HG02884 (cell line): ENCODE data around the gene MPPED2.

Experiments used
- ATAC-seq: cut with Tn5 transposase; IDR thresholded peaks from one replicate; pipeline ENCODE4 v1.9.1; 2021; ENCODE audit warnings: mild to moderate bottlenecking, moderate library complexity; ENCODE audit not compliant: unreplicated experiment

Gene MPPED2

DNA sequence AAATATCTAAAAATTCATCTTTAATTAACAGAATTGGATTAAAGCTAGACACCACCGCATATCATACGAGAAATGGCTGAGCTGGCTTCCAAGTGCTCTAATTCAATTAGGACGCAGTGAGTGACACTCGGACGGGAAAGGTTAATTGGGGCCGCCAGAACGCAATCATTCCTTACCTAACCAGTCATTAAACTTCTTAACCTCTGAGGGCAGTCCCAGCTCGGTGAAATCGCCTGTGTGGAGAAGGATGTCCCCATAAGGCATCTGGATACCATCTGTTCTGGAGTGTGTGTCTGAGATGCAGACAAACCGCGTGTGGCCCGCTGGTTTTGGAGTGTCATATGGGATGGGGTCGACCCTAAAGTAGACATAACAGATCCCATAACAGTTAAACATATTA lies 50.3 kb downstream of the MPPED2 start:
- no peak for ATAC-seq

DNA sequence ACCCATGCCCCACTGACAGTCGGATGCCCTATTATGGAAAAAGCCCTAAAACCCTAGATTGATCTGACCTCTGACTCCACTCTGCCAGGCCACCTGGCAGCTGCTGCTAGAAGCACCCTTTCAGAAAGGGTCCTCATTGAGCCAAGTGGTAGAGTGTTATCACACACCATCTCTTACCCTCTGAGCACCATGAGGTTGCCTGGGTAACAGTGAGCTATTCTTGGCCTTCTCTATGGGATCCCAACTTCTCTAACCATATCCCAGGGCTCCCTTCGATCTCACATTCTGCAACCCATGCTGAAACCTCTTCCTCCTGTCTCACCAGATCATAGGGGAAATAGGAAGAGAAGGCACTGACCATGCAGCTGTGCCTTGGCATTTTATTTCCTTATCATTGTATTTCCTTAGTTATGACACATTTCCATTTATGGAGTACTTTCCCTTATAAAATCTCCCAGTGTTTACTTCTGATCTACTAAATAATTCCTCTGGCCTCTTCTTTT lies 52.7 kb downstream of the MPPED2 start:
- ATAC-seq = no peak

DNA sequence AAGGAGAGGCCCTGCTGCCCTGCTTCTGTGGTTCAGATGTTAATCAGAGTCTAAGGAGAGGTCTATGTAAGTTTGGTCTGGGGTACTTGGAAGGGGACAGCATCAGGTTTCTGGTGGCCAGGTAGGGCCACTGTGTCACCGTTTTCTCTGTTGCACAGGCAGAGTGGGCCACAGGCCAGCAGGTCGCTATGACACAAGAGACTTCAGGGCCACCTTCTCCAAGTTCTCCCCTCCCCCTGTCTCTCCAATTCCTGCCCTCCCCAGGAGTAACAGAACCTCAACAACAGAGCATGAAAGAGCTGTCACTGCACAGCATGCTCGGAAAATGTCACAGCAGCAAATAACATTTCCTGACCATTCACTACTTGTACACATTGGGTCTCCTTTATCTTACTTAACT lies 58.6 kb downstream of the MPPED2 start:
- no peak for ATAC-seq

DNA sequence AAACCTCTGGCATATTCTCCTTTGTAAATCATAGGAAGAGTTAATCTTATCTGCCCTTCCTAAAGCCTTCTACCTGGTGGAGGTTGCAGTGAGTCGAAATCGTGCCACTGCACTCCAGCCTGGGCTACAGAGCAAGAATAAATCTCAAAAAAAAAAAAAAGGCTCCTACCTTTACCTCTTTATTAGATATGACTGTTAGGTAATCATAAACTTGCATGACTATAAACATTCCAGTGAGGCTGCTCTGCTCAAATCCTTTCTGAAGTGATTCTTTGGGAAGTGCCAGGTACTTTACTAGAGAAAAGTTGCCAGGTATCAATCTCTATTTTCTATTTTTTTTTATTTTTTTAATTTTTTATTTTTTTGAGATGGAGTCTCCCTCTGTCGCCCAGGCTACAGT lies 59.6 kb downstream of the MPPED2 start:
- no peak for ATAC-seq

DNA sequence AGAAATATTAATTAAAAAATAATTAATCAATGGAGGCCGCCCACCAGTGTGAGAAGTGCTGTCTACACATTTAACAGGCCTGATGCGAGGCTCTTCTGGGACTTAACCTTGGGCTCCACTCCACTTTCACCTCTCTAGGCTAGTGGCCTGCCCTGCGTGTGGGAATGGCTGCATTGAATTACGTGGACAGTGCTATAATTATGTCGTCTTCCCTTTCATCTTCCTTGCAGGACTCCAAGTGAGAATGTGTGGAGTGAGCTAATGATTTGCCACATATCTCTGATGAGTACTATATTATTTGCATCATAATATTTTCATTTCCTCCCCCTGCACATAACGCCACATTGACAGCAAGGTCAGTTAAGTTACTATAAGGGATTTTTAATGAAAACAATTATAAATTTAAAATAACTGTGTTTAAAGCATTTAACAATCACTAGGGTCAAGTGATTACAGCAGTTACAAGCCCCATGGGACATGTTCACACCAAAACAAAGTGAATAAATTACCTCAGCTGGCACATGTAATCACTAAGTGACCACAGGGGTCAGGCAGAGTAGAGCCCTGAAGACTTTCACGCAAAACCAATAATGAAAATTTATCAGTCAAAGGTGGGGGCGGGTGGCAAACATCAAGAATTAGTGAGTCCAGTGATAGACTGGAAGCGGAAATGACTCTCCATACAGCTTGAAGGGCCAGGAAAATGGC lies 63.5 kb downstream of the MPPED2 start:
- ATAC-seq = no peak

DNA sequence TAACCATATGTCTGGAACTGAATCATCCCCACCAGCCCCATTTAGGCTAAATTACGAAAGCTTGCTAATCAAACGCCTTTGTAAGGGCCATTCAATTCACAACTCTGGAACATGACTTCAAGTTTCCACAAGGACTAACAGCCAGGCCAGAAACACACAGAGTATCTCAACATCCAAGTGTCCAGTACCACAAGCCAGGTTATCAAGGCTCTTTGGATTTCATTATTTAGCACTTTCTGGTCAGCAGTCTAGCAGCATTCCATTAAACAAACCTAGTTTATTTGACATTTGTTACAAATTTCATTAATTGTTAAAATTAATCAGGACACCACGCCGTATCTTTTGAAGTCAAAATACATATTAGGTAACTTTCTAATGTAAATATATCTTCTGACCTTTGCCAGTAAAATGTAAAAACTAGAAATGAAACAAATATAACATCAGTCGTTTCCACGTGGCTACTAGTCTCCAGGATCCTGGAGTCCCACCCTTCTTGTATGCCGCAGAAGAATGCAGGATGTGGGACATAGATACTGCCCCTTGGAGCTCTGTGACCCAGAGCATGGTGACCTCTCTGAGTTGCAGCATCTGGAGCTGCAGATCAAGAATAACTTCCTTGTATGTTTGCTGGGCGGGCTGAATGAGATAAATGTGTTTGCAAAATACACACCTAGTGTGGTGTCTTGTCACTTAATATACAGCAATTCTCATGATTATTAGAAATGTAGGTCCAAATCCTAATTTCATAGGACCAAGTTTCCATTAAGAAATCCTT lies 64.7 kb downstream of the MPPED2 start:
- no peak for ATAC-seq

DNA sequence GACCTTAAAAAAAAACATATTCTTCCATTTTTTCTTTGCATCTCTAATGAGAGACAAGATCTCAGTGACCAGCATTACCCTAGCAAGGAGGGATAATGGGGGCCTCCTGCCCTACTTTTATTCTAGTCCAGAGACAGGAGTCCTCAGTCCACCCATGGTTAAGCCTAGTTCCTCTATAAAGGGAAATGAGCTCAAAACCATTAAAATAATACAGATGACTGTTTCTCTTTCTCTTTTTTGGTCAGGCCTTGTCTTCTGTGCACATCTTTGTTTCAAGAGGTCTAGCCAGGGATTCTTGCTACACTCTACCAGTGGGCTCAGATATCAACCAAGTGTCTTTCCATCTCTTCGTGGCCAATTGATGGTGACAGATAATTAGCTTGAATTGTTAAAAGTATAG lies 73.1 kb downstream of the MPPED2 start:
- ATAC-seq = no peak

DNA sequence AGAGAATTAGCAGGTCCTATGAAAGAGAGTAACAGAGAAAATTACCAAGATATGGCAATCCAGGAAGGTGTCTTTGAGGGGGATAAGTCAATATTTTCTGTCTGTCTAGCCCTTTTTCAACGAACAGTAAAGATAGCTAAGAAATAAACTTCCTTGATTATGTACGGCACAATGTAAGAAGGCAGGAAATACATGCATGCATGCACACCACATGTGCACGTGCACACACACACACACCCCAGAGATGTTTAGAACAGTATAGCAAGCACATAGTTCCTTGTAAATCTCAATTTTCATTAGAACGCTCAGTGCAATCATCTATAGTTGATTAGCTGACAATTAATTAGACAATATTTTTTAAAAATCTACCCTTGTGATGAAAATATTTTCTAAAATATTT lies 74.7 kb downstream of the MPPED2 start:
- ATAC-seq = no peak

DNA sequence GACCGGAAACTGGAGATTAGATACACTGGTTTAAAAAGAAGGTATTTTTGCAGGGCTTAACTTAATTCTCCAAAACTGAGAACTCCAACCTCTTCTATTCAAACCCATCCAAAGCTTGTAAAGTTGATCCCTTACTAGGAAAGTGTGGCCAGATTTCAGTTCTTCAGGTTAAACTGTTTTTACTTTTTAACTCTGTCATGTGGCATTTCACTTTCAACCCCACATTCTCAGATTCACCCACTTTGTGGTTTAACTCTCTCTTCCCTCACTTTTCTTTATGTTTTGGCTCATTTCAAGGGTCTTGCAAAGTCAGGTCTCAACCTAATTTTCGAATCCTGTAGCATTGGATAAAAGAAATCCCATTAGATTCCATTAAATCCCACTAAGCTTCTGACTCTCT lies 75.4 kb downstream of the MPPED2 start:
- peak; percentile 66 for ATAC-seq

DNA sequence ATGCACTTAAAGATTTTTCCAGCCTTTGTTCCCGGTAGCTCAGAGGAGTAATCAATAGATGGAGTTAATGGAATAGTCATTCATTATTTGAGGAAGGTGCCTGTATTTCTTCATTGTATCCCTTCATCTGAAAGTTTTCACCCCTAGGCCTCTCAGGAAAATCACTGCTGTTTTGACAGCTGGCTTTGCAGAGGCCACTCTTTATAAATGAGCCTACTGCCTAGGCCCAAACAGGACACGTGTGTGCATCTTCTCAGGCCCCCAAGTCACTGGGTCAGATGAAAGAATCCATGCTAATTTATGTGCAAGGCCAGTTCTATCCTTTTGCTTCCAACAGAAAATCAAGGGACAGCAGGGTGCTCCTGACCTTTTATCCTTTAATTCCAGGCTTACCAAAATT lies 76.8 kb downstream of the MPPED2 start:
- no peak for ATAC-seq

DNA sequence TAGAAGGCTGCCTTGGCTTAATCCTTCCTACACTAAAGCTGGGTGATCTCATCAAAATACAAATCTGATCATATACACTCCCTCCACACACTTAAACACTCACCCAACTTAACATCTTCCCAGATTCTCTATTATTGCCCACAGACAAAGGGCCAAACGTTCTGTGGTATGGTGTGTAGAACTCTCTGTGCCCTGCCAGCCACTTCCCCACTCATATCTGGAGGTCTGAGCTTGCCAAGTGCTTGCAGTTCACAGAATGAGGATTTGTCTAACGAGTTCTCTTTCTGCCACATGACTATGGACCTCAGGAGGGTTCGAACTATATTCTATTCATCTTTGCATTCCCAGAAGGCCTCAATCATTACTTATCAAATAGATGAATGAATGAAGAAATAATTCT lies 77.6 kb downstream of the MPPED2 start:
- ATAC-seq = no peak

DNA sequence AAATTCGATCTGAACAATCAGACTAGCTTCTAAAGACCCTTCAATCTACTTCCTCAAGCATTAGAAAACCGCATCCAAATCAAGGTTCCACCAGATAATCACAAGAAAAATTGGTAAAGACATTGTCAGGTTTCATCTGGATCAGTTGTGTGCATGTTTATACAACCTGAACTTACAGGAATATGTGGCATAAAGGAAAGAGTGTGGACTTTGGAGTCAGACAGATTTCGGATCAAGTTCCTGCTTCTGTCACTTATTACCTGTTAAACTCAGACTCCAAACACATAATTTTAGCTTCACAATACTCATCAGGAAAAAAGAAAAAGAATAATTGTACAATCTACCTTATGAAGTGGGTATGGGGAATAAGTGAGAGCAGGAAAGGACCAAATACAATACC lies 80.5 kb downstream of the MPPED2 start:
- no peak for ATAC-seq

DNA sequence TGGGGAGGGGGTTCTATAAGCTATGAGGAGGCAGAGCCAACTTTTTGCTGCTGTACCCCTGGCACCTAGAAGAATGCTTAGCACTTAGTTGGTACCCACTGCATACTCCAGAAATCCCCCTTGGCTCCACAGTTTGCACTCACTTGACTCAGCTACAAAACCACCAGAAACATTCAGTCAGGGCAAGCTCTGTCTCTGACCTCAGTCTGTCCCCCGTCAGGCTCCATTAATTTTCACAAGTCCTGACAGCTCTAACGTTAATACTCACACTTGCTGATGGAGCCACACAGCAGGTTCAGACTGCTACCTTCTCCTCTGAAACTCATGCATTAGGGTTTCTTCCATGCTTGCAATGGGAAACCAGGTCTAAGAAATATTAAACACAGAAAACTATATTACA lies 81.7 kb downstream of the MPPED2 start:
- no peak for ATAC-seq

DNA sequence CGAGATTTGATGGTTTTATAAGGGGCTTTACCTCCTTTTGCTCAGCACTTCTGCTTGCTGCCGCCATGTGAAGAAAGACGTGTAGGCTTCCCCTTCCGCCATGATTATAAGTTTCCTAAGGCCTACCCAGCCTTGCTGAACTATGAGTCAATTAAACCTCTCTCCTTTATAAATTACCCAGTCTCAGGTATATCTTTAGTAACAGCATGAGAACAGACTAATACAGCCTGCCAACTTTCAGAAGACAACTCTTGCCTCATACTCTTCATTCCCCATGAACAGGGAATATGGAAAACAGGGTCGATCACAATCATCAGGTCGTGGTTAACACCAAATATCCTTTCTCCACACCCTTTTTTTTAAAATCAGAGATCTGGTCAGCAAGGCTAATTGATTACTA lies 83.0 kb downstream of the MPPED2 start:
- ATAC-seq = no peak

DNA sequence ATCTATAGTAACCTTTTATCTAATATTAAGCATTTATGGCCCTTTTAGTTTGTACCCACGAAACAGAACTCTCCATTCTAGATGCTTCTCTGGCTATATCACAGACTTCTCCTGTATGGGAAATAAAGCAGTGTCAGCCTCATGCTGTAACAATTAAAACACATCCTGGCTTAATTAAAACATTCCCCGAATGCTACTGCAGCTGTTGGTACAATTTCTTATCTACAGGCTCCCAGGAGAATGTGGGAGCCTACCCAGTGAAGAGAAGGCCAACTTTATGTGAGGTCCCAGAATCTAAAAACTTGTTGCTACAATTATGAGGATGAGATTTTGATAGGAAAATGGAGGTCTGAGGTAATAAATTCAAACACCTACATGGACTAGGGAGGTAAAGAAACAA lies 83.8 kb downstream of the MPPED2 start:
- no peak for ATAC-seq

DNA sequence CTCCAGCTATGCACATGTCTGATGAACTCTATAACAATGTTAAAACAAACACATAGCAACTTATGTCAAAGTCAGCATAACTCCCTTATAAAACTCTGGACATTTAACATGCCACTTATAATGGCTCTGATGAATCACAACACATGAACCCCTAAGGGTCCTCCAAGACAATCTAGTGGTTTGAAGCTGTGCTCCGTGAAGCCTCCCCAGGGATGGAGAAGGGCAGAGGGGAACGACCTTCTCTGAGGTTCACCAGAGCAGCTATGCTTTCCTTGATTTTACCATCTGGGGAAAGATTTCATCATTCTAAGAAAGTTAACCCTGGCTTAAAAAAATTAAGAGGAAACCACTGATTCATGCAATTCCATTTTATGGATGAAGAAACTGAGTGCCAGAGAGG lies 84.4 kb downstream of the MPPED2 start:
- ATAC-seq = no peak

DNA sequence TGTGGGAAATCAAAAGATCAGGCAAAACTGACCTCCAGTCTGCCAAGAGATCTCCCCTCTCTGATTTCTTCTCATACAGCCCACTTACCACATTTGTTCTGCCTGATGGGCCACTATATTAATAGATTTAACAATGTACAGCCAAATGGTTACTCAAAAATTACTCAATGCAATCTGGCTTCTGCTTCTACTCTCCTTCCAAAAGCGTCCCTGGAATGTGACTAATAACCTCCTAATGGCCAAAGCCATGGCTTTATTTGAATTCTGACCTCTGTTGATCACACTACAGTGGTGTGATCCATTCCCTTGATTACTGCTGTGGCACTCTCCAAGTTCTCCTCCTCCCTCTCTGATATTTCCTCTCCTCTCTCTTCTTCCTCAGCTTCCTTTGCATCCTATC lies 86.2 kb downstream of the MPPED2 start:
- no peak for ATAC-seq

DNA sequence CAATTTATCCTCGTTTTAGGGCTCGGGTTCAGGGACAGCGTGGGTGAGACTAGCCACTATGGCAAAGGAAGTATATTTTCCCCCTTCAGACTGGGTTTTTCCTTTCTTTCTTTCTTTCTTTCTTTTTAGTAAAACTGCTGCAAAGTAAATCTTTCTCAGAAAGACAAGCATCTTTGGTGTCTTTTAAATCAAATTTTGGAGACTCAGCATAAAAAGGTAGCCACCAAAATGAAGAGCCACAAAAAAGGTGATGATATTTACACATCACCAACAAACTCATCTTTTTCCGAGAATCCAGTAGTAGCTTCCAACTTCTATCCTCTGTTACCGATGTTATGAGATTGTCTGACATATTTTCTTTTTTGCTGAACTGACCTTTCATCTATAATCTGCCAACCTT lies 88.6 kb downstream of the MPPED2 start:
- no peak for ATAC-seq

DNA sequence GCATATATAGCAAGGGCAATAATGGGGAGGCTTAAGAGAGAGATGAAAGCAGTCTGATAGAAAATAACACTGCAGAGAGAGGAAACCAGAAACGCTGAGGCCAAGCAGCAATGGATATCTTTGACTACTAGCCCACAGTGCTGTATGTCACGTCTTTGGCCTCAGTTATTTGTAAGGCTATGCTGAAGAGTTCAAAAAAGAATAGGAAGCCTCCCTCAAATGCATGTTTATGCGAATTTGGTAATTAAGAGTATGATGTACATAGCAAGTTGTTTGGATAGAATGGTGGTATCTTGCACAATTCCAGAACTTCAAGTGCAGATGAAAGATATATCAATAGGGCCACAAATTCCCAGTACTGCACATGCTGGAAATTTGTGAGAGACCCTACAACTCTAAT lies 89.2 kb downstream of the MPPED2 start:
- ATAC-seq = no peak

DNA sequence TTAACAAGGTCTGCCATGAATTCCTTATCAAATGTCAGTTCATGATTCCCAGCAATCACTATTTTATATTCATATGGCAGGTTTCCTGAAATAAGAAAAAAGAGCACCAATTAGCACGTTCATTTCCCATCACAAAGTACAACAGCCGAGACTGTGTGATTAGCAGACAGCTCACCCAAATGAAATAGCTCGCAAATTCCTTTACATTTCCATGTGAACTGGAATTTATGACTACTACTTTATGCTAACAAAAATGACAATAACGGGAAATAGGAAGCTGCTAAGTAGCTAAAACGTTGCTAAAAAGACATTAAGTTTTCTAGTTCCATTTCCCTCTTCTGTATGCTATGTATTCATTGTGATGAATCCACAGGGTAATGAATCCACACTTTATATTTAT lies 90.7 kb downstream of the MPPED2 start:
- ATAC-seq = no peak

DNA sequence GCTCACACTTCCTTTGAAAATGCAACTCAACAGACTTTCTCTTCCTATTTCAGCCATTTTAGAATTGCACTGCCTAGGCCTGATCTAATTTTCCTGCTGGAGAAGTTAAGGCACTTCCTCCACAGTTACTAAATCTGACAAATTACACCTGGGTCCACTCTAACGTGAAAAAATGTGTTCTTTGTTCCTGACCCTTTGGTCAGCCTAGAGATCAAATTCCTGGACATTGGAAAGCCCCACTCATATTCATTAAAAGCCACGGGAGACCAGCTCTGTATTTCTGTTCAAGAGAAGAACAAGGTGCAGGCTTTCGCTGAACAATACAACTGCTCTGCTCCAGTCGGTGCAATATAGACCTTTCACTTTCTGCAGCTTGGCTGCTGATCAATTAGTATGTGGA lies 96.6 kb downstream of the MPPED2 start:
- ATAC-seq = no peak

DNA sequence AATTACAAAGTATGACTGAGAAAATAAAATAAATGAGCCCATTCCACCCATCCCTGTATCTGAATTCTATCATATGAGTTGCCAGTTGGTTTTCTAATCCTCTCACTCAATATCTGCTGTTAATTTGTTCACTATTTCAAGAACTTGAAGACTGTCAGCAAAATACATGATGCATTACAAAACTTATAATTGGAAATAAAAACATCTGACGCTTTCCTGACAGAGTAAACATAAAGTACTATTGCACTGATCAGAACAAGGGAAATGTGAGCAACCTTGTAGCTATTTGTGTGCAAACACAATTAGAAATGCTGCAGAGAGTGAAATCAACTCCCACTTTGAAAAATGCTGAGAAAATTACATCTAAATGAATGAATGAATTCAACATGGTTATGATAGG lies 97.1 kb downstream of the MPPED2 start:
- no peak for ATAC-seq
